Renal pelvis (tissue), 4 donors: ENCODE measurements around the gene ZNG1B. TPM values are rescaled to one million over a fixed set of nuclear protein-coding genes. Genes with fewer than 3 reads are reported as not detected.
"Not testable (repeated sequence)": the region's sequence is repeated elsewhere in the genome, so short reads cannot be mapped to it uniquely, and the experiment has no call there.

Experiments used
- DNase-seq: peaks from one replicate; pipeline ENCODE4 v3.0.0-alpha.2; 2013
- polyA plus RNA-seq, 3 donors: library from polyadenylated mRNA; unstranded; fragments of 120-200 nt; gene quantifications; one replicate each; pipeline ENCODE4 v1.2.1, GENCODE V29; 2013; ENCODE audit not compliant: insufficient read length in 3 of 3

ZNG1B gene
- polyA plus RNA-seq, 3 donors: 51.1 to 53.1 (median 51.4) TPM

GRCh38 chr2:113499886-113500722 is 62.6 kb downstream of the ZNG1B start:
- DNase-seq: not testable (repeated sequence)

DNA sequence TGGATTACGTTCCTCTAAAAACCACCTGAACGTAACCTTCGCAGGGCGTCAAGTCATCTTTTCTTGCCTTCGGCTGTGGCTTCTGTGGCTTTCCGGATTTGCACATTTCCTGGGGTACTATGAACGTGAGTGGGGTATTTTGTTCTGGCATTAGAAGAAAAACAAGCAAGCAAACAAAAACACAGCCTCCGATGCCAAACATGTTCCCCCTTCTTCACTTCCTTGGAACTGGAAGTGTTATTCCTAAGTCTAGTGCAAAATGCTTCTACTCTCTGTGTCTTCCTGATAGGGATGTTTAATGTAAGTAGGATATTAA is 63.2 kb downstream of the ZNG1B start:
- not testable (repeated sequence) for DNase-seq

DNA sequence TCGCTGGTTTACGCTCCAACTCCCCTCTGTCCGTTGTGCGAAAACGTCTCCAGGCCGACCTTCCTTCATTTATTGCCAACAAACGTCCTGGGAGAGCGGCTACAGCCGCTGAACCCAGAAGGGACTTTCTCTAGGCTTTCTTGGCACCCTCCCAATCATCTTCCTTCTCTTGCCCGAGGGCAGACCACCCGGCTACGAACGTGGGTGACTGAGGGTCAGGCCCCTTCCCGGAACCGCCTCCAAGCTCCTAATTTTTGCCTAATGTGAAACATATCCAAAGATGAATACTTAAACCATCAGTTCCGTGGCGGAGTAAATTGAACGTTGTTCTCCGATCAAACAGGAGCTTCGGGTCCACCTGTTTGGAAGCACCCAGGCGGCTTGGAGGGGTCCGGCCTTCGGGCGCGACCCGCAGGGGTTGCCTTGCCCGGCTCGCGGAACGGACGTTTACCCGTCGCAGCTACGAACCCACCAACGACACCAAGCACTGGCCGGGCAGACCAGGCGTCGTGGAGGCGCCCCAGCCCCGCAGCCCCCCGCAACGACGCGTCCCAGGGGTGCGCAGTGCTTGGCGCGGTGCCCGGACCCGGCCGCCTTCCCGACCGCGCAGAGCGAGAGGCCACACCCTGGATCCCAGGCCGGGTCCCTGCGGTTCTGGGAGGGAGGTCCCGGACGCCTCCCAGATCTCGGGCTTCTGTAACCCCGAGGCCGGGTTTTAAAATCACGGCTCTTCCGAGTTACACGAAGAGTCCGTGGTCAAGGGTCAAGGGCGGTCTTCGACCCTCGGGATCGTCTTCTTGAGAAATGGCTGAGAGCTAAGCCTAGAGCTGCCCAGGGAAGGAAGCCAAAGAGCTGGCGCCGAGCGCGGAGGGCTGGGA is 65.0 kb downstream of the ZNG1B start:
- not testable (repeated sequence) for DNase-seq

- not testable (repeated sequence) for DNase-seq
Observed at GRCh38 chr2:113503094-113504042, 65.9 kb downstream of the ZNG1B start.

GRCh38 chr2:113504081-113504480 is 66.6 kb downstream of the ZNG1B start:
- DNase-seq: not testable (repeated sequence)

GRCh38 chr2:113507394-113508140 is 70.1 kb downstream of the ZNG1B start:
- DNase-seq: not testable (repeated sequence)

- DNase-seq: not testable (repeated sequence)
Observed at GRCh38 chr2:113508187-113508586, 70.7 kb downstream of the ZNG1B start.

DNA sequence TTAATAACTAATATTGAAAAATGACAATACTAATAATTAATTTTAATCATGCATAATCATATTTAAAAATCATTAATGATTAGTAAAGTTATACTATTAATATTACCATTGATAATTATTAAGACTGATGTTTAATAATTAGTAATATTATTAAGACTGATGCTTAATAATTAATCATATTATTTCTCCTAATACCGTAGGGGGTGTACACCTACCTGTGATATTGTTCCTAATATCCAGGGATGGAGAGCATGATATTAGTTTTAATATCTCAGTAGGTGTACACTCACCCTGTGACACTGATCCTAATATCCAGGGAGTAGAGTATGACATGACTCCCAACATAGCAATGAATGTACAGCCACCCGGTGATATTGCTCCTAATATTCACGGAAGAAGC is 73.4 kb downstream of the ZNG1B start:
- not testable (repeated sequence) for DNase-seq

DNA sequence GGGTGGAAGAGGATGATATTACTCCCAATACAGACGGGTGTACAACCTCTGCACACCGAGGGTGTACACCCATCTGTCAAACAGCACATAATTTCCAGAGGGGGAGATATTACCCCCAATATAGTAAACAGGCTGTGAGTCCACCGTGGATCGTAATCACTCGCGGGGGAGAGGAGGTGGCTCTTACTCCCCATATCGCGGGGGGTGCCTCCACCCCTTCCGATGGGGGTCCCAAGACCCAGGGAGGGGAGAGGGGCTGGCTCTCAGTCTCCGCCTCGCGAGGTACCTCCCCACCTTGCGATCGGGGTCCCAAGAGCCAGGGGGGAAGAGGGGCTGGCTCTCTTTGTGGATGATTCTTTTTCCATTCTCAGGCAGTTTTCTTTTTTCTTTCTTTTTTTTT is 74.4 kb downstream of the ZNG1B start:
- not testable (repeated sequence) for DNase-seq

DNA sequence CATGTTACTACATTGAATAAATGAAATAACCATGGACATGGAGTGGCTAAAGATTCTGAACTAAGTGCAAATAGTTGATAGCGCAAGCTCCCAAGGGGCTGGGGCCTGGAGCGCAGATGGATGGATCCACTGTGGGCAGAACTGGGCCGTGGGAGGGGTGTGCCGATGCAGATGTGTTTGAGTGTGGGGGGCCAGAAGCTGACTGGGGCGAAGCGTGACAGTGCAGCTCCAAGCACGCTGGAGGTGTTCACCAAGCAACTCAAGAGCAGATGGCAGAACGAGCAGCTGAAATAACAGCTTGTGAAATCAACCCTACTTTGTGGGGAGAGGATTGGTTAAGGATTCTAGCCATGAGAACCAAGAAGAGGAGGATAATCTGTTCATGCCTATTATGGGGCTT is 78.0 kb downstream of the ZNG1B start:
- not testable (repeated sequence) for DNase-seq

GRCh38 chr2:113515995-113516394 is 78.5 kb downstream of the ZNG1B start:
- not testable (repeated sequence) for DNase-seq

DNA sequence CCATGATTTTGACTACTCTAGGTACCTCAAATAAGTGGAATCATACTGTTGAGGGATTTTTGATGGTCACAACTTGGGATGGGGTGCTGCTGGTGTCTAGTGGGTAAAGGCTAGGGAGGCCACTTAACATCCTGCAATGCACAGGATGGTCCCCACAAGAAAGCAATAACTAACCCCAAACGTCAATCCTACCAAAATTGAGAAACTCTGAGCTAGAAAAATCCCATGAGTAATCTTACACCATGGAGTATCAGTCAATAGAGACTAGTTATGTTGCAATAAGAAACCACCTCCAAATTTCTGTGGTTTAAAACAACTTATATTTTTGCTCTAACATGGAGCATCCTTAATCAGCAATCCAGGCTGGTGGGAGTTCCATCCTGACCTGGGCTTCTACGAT is 79.5 kb downstream of the ZNG1B start:
- DNase-seq: not testable (repeated sequence)

DNA sequence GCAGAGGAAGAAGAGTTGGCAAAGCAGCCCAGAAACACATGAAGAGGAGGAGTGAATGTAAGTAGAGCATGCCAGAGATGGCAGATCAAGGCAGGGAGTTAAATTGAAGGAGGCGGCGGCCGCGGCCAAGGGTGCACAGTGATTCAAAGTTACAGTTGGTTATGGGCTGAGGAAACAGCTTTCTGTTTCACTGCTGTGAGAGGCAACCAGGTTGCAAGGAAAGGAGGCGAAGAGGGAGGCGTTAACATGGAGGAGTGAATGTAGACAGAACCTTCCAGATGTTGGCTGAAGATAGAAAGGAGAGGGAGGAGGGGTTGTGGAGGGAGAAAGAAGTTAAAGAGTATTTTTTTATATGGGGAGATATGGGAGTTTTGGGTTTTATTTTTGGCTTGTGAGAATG is 83.3 kb downstream of the ZNG1B start:
- DNase-seq: not testable (repeated sequence)

GRCh38 chr2:113521492-113521891 is 84.0 kb downstream of the ZNG1B start:
- DNase-seq: not testable (repeated sequence)

DNA sequence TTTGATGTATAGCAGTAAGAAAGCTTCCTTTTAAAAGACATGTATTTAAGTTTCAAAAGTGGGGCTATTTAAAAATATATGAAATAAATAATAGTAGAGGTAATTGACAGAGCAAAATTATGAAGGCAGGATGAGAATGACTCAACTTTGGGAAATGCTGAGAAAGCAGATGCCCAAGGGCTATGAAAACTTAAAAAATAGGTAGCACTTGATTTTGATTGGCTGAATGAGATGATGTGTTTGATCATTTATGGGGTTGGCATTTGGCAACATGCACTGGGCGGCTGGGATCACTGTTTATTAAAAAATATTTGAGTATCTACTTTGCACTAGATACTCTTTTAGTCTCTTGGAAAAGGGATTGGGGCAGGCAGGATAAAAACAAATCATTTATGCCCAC is 87.5 kb downstream of the ZNG1B start:
- not testable (repeated sequence) for DNase-seq

- not testable (repeated sequence) for DNase-seq
Observed at GRCh38 chr2:113527350-113528045, 90.0 kb downstream of the ZNG1B start.

GRCh38 chr2:113528126-113528525 is 90.6 kb downstream of the ZNG1B start:
- not testable (repeated sequence) for DNase-seq

DNA sequence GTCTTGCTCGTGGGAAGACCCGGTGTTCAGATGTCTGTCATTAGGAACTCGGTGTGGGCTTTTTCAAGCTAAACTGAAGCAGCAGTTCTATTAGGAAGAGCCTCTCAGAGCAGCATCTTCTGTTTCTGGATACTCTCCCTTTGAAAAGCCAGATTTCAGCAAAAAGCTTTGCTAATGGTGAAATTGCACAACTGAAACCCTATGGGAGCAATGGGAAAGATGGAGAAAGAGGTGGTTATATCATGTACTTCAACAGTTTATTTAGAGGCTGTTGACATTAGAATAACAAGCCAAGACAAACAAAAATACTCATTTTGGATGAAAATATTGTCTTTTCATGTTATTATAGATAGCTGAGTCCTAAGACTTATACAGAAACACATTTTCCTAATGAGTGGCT is 91.4 kb downstream of the ZNG1B start:
- not testable (repeated sequence) for DNase-seq

DNA sequence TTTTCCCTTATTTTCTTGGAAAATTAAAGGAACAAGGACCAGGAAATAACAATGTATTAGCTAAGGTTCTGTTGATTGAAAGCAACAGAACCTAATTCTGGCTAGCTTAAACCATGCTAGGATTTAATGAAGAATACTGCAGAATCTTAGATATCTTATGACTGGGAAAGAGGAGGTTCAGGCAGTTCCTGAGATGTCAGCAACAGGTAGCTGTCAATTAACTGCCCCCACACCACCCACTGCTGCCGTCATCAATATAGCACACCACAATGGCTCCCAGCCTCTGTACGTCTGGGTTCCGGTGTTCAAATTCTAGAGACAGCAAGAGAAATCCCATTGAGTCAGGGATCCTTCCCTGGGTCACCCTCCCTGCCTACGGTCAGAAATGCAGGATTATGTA is 95.5 kb downstream of the ZNG1B start:
- not testable (repeated sequence) for DNase-seq

GRCh38 chr2:113536573-113536972 is 99.1 kb downstream of the ZNG1B start:
- not testable (repeated sequence) for DNase-seq
